ENCODE measurements around the gene SIKE1. TPM values are rescaled to one million over a fixed set of nuclear protein-coding genes. Genes with fewer than 3 reads are reported as not detected.

The SIKE1 gene
- total RNA-seq, 1 donor from 2014 or later, result 64.2 TPM

DNA sequence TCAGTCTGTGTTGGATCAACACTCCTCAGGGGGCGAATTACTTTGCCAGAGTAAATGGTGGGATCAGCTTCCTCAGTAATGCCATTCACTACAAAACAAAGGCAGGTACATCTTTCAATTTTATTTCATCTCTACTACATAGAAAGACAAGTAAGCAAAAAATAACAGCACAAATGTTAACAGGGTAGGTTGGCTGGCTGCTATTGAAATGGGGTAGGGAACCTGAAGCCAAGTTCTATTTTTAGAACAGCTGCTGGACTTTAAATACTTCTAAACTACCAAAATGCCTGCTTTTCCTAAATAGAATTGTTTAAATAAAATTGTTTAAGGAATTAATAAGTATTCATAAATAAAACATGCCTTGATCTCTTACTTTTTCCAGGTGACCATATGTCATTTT lies 56.6 kb downstream of the SIKE1 start:
- H3K36me3 Mint-ChIP-seq, result peaks cover 64% of the 10 kb centered on the region
- no peak overlapping the region for H3K27ac Mint-ChIP-seq
- H3K4me1 Mint-ChIP-seq, result no peaks in the 10 kb centered on the region
- no peaks in the 10 kb centered on the region for H3K9me3 Mint-ChIP-seq
- TF ChIP-seq, protein P1, sequence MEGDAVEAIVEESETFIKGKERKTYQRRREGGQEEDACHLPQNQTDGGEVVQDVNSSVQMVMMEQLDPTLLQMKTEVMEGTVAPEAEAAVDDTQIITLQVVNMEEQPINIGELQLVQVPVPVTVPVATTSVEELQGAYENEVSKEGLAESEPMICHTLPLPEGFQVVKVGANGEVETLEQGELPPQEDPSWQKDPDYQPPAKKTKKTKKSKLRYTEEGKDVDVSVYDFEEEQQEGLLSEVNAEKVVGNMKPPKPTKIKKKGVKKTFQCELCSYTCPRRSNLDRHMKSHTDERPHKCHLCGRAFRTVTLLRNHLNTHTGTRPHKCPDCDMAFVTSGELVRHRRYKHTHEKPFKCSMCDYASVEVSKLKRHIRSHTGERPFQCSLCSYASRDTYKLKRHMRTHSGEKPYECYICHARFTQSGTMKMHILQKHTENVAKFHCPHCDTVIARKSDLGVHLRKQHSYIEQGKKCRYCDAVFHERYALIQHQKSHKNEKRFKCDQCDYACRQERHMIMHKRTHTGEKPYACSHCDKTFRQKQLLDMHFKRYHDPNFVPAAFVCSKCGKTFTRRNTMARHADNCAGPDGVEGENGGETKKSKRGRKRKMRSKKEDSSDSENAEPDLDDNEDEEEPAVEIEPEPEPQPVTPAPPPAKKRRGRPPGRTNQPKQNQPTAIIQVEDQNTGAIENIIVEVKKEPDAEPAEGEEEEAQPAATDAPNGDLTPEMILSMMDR (IDR thresholded peaks at IDR 0.05; ENCODE audit: unreplicated experiment), result no peak
- no peak overlapping the region for H3K4me3 Mint-ChIP-seq
- H3K27me3 Mint-ChIP-seq (ENCODE audit: low read depth), result no peaks in the 10 kb centered on the region
- no peak for DNase-seq (ENCODE audit: low spot score in 2 of 2, unreplicated experiment in 2 of 2)

DNA sequence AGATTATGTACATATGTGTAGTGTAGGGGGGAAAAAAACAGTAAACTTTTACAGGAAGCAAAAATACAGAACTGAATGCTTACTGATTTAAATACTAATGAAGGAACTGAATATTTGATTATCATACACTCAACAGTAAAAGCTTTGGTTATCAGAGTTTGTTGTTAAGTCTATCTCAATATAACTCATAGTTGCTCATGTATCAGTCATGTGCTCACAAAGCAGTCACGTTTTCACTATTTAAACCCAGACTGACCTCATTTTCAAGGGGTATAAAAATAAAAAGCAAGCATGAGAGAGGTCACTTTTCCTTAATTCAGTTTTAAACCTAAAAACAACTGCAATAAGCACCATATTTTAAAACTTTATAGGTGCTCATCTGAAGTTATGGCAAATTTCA lies 57.0 kb downstream of the SIKE1 start:
- peaks cover 62% of the 10 kb centered on the region for H3K36me3 Mint-ChIP-seq
- no peak overlapping the region for H3K27ac Mint-ChIP-seq

DNA sequence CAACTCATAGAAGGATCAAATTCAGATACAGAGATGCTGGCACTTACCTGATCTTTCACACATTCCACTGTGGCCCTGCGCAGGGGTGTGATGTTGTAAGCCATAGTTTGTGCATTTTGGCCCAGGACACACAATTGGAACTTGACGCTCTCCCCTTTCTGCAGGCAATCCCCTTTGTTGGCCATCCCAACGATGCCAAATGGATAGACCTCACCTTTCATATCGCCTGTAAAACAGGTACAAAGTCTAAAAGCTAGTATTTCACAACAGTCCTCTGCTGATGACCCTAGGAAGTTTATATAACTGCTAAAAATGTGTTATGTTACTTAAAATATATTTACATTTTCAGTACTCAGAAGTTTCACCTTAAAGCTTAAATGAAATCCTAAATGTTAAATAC lies 60.0 kb downstream of the SIKE1 start:
- Mint-ChIP-seq H3K4me1 (peaks cover 13% of the 10 kb centered on the region), H3K9me3 (no peaks in the 10 kb centered on the region), H3K27me3 (ENCODE audit: low read depth) (no peaks in the 10 kb centered on the region), H3K27ac (no peak overlapping the region), H3K4me3 (no peak overlapping the region), H3K36me3 (peaks cover 44% of the 10 kb centered on the region)
- DNase-seq (ENCODE audit: low spot score in 2 of 2, unreplicated experiment in 2 of 2), result no peak
- TF ChIP-seq, protein P1 (IDR thresholded peaks at IDR 0.05; ENCODE audit: unreplicated experiment), result no peak

More for the DNA sequence above, 57.0 kb downstream of the SIKE1 start:
- no peak overlapping the region for H3K4me3 Mint-ChIP-seq
- H3K9me3 Mint-ChIP-seq, result no peaks in the 10 kb centered on the region
- no peaks in the 10 kb centered on the region for H3K4me1 Mint-ChIP-seq
- no peak for DNase-seq (ENCODE audit: low spot score in 2 of 2, unreplicated experiment in 2 of 2)
- TF ChIP-seq, protein P1 (IDR thresholded peaks at IDR 0.05; ENCODE audit: unreplicated experiment), result no peak
- H3K27me3 Mint-ChIP-seq (ENCODE audit: low read depth), result no peaks in the 10 kb centered on the region

Other genes with a start within 250 kb of the SIKE1 start
- gene BCAS2, start 199.1 kb downstream of the SIKE1 start, total RNA-seq, result 39.3 to 39.5 TPM (median 39.4 TPM) in 3 replicates
- 2.2 to 2.4 TPM (median 2.3 TPM) in 3 replicates for gene DENND2C, start 110.6 kb downstream of the SIKE1 start, total RNA-seq
- not detected in 3 replicates for gene AMPD1, start 85.1 kb downstream of the SIKE1 start, total RNA-seq
- 39.8 to 40.0 TPM (median 39.8 TPM) in 3 replicates for gene NRAS, start 63.9 kb downstream of the SIKE1 start, total RNA-seq
- 524 to 556 TPM (median 530 TPM) in 3 replicates for gene CSDE1, start 22.7 kb downstream of the SIKE1 start, total RNA-seq
- gene SYCP1, start 74.2 kb upstream of the SIKE1 start, total RNA-seq, result not detected in 3 replicates
- gene TSHB, start 249.1 kb upstream of the SIKE1 start, total RNA-seq, result not detected in 3 replicates

Measured in mesothelial cell of epicardium (in vitro differentiated cells).